Neural cell (in vitro differentiated cells): ENCODE data around the gene ELK3. TPM values are rescaled to one million over a fixed set of nuclear protein-coding genes. Genes with fewer than 3 reads are reported as not detected.

Experiments
- H2AFZ ChIP-seq: fragments of 200-600, 300-800 bp; sonication (generic), shearing (Covaris generic); 2 replicates; pipeline ENCODE4 v1.6.0; 2014; ENCODE audit warnings: low read depth, mild to moderate bottlenecking, antibody characterized with exemption, low read length, moderate library complexity
- H3F3A ChIP-seq: fragments of 200-600 bp; shearing (Covaris generic); 2 replicates; pipeline ENCODE4 v1.6.1; 2016; ENCODE audit warnings: mild to moderate bottlenecking, moderate library complexity, mixed read lengths, antibody characterized with exemption, low read length; ENCODE audit not compliant: insufficient read depth, poor library complexity, severe bottlenecking
- H3K27ac ChIP-seq: fragments of 200-600, 300-800 bp; sonication (generic), shearing (Covaris generic); 2 replicates; pipeline ENCODE4 v1.5.1; 2014; ENCODE audit warnings: mild to moderate bottlenecking, low read length, moderate library complexity
- H3K27me3 ChIP-seq: fragments of 300-800, 200-600 bp; sonication (generic), shearing (Covaris generic); 2 replicates; pipeline ENCODE4 v1.6.0; 2014; ENCODE audit warnings: mild to moderate bottlenecking, low read depth, low read length, moderate library complexity; ENCODE audit not compliant: insufficient read depth
- H3K36me3 ChIP-seq: fragments of 300-800, 200-600 bp; sonication (generic), shearing (Covaris generic); 2 replicates; pipeline ENCODE4 v1.5.1; 2014; ENCODE audit warnings: mild to moderate bottlenecking, antibody characterized with exemption, low read length, moderate library complexity; ENCODE audit not compliant: insufficient read depth
- H3K4me2 ChIP-seq: fragments of 300-800, 200-600 bp; sonication (generic), shearing (Covaris generic); 2 replicates; pipeline ENCODE4 v1.6.0; 2014; ENCODE audit warnings: mild to moderate bottlenecking, low read length
- H3K4me3 ChIP-seq: fragments of 300-800, 200-600 bp; sonication (generic), shearing (Covaris generic); 2 replicates; pipeline ENCODE4 v1.5.1; 2014; ENCODE audit warnings: mild to moderate bottlenecking, low read length, moderate library complexity
- H3K79me2 ChIP-seq: fragments of 200-600 bp; shearing (Covaris generic); replicated peaks from 2 replicates; pipeline ENCODE4 v1.6.0; 2014; ENCODE audit warnings: mild to moderate bottlenecking, low read length, moderate library complexity; ENCODE audit not compliant: insufficient read depth
- H3K9ac ChIP-seq: fragments of 300-800, 200-600 bp; sonication (generic), shearing (Covaris generic); 2 replicates; pipeline ENCODE4 v1.6.1; 2016; ENCODE audit warnings: mild to moderate bottlenecking, low read length, mixed read lengths
- H3K9me2 ChIP-seq: fragments of 200-600 bp; shearing (Covaris generic); 2 replicates; pipeline ENCODE4 v1.6.1; 2016; ENCODE audit warnings: mild to moderate bottlenecking, low read length, mixed read lengths; ENCODE audit not compliant: insufficient read depth
- H3K9me3 ChIP-seq: fragments of 200-600, 300-800 bp; sonication (generic), shearing (Covaris generic); 2 replicates; pipeline ENCODE4 v1.6.1; 2016; ENCODE audit warnings: mild to moderate bottlenecking, mixed run types, low read length, moderate library complexity, mixed read lengths
- H4K20me1 ChIP-seq: fragments of 200-600 bp; shearing (Covaris generic); 2 replicates; pipeline ENCODE4 v1.6.1; 2016; ENCODE audit warnings: mild to moderate bottlenecking, mixed run types; ENCODE audit not compliant: insufficient read depth
- EP300 ChIP-seq: fragments of 450-650 bp; conservative IDR thresholded peaks from 2 replicates; pipeline ENCODE4 v1.6.1; 2014; ENCODE audit warnings: antibody characterized with exemption, mild to moderate bottlenecking, moderate library complexity; ENCODE audit not compliant: poor library complexity, severe bottlenecking
- EZH2 ChIP-seq: fragments of 200-600, 300-800 bp; shearing (Covaris generic), sonication (generic); IDR thresholded peaks from 2 replicates; pipeline ENCODE4 v1.6.1; 2014; ENCODE audit warnings: antibody characterized with exemption, low read length, borderline replicate concordance, mild to moderate bottlenecking; ENCODE audit not compliant: insufficient read depth, poor library complexity, severe bottlenecking
- MXI1 ChIP-seq: fragments of 450-650 bp; conservative IDR thresholded peaks from 2 replicates; pipeline ENCODE4 v1.6.1; 2014; ENCODE audit warnings: antibody characterized with exemption, mild to moderate bottlenecking; ENCODE audit not compliant: poor library complexity, severe bottlenecking
- POLR2AphosphoS5 ChIP-seq: IDR thresholded peaks from 2 replicates; pipeline ENCODE4 v1.6.1; 2012
- RAD21 ChIP-seq: fragments of 450-650 bp; conservative IDR thresholded peaks from 2 replicates; pipeline ENCODE4 v1.6.1; 2014; ENCODE audit warnings: antibody characterized with exemption, mild to moderate bottlenecking, moderate library complexity
- SMC3 ChIP-seq: fragments of 450-650 bp; conservative IDR thresholded peaks from 2 replicates; pipeline ENCODE4 v1.6.1; 2014; ENCODE audit warnings: antibody characterized with exemption, mild to moderate bottlenecking, moderate library complexity; ENCODE audit not compliant: poor library complexity
- TAF1 ChIP-seq: IDR thresholded peaks from 2 replicates; pipeline ENCODE4 v1.6.1; 2012; ENCODE audit warnings: low read depth
- polyA plus RNA-seq: library from polyadenylated mRNA; depleted of rRNA; stranded (reverse); fragments of >200 nt; gene quantifications from 2 replicates; pipeline ENCODE4 v1.2.3, GENCODE V29; 2014
- TF ChIP-seq, protein P1 (sequence below): fragments of 450-650 bp; IDR thresholded peaks from 2 replicates; pipeline ENCODE4 v1.5.1; 2014; ENCODE audit warnings: antibody characterized with exemption, mild to moderate bottlenecking, moderate library complexity; ENCODE audit not compliant: poor library complexity, severe bottlenecking
- TF ChIP-seq, protein P2 (sequence below): IDR thresholded peaks from 2 replicates; pipeline ENCODE4 v1.6.1; 2012; ENCODE audit warnings: borderline replicate concordance

ELK3 gene
- polyA plus RNA-seq, 1 donor from 2014 or later: 0.10 TPM

DNA sequence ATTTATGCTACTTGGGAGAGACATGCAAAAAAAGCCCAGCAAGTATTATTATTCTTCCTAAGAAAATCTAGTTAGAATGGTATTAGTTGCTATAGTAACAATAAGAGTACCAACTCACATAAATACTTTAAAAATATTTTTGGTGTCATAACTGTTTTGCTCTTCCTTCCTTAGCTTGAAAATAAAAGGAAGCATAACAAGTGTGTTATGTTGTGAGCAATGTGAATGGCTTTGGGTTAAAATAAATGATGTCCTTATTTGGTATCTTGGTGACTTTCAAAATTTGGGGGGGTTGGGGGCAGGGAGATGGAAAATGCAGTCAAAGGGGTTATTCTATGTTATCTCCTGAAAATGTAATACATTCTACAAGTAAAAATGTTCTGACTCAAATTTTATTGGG lies 91.0 kb downstream of the ELK3 start:
- peaks cover 38% of the 10 kb centered on the region for H3K36me3 ChIP-seq
- H3K27ac ChIP-seq: no peak overlapping the region

DNA sequence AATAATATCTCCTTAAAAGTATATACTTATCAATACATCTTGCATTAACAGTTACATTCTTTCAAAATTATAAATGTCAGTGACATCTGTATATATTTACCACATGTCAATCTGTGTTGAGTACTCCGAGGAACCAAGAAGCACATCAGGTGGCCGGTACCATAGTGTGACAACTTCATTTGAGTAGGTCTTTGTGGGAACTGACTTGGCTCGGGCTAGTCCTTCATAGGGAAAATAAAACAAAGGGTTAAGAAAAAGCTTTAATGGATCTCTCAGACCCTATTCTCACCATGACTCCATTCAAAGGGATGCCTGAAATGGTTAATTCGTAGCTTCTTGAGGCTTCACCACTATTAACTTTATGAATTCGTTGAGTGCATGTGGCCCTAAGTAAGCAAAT lies 94.9 kb downstream of the ELK3 start:
- Histone ChIP-seq H4K20me1 (no peaks in the 10 kb centered on the region), H3K9ac (no peak overlapping the region), H2AFZ (no peak overlapping the region), H3K9me2 (no peaks in the 10 kb centered on the region), H3K4me2 (no peak overlapping the region), H3K27ac (no peak overlapping the region), H3K79me2 (no peaks in the 10 kb centered on the region), H3F3A (no peaks in the 10 kb centered on the region), H3K4me3 (no peak overlapping the region), H3K27me3 (no peaks in the 10 kb centered on the region), H3K36me3 (peaks cover 26% of the 10 kb centered on the region), H3K9me3 (no peaks in the 10 kb centered on the region)
- no peak for TF ChIP-seq MXI1
- TF ChIP-seq, protein P1, sequence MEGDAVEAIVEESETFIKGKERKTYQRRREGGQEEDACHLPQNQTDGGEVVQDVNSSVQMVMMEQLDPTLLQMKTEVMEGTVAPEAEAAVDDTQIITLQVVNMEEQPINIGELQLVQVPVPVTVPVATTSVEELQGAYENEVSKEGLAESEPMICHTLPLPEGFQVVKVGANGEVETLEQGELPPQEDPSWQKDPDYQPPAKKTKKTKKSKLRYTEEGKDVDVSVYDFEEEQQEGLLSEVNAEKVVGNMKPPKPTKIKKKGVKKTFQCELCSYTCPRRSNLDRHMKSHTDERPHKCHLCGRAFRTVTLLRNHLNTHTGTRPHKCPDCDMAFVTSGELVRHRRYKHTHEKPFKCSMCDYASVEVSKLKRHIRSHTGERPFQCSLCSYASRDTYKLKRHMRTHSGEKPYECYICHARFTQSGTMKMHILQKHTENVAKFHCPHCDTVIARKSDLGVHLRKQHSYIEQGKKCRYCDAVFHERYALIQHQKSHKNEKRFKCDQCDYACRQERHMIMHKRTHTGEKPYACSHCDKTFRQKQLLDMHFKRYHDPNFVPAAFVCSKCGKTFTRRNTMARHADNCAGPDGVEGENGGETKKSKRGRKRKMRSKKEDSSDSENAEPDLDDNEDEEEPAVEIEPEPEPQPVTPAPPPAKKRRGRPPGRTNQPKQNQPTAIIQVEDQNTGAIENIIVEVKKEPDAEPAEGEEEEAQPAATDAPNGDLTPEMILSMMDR: no peak
- no peak for TF ChIP-seq RAD21
- TF ChIP-seq, protein P2, sequence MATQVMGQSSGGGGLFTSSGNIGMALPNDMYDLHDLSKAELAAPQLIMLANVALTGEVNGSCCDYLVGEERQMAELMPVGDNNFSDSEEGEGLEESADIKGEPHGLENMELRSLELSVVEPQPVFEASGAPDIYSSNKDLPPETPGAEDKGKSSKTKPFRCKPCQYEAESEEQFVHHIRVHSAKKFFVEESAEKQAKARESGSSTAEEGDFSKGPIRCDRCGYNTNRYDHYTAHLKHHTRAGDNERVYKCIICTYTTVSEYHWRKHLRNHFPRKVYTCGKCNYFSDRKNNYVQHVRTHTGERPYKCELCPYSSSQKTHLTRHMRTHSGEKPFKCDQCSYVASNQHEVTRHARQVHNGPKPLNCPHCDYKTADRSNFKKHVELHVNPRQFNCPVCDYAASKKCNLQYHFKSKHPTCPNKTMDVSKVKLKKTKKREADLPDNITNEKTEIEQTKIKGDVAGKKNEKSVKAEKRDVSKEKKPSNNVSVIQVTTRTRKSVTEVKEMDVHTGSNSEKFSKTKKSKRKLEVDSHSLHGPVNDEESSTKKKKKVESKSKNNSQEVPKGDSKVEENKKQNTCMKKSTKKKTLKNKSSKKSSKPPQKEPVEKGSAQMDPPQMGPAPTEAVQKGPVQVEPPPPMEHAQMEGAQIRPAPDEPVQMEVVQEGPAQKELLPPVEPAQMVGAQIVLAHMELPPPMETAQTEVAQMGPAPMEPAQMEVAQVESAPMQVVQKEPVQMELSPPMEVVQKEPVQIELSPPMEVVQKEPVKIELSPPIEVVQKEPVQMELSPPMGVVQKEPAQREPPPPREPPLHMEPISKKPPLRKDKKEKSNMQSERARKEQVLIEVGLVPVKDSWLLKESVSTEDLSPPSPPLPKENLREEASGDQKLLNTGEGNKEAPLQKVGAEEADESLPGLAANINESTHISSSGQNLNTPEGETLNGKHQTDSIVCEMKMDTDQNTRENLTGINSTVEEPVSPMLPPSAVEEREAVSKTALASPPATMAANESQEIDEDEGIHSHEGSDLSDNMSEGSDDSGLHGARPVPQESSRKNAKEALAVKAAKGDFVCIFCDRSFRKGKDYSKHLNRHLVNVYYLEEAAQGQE: no peak
- no peak for TF ChIP-seq POLR2AphosphoS5
- TF ChIP-seq TAF1: no peak
- no peak for TF ChIP-seq SMC3
- TF ChIP-seq EZH2: no peak
- TF ChIP-seq EP300: no peak

More for the DNA sequence above, 91.0 kb downstream of the ELK3 start:
- Histone ChIP-seq H2AFZ (no peak overlapping the region), H3K27me3 (no peaks in the 10 kb centered on the region), H3K9ac (no peak overlapping the region), H3K9me3 (no peaks in the 10 kb centered on the region), H3K4me2 (no peak overlapping the region), H3K9me2 (no peaks in the 10 kb centered on the region), H3K4me3 (no peak overlapping the region), H4K20me1 (no peaks in the 10 kb centered on the region), H3F3A (no peaks in the 10 kb centered on the region), H3K79me2 (no peaks in the 10 kb centered on the region)
- TF ChIP-seq EP300: no peak
- TF ChIP-seq, protein P1: no peak
- no peak for TF ChIP-seq MXI1
- TF ChIP-seq RAD21: no peak
